GM21381 (cell line): ENCODE data around the gene SH2D7.

Source experiments
- ATAC-seq: cut with Tn5 transposase; IDR thresholded peaks from one replicate; pipeline ENCODE4 v1.9.1; 2021; ENCODE audit warnings: mild to moderate bottlenecking, moderate library complexity; ENCODE audit not compliant: unreplicated experiment

SH2D7 gene

DNA sequence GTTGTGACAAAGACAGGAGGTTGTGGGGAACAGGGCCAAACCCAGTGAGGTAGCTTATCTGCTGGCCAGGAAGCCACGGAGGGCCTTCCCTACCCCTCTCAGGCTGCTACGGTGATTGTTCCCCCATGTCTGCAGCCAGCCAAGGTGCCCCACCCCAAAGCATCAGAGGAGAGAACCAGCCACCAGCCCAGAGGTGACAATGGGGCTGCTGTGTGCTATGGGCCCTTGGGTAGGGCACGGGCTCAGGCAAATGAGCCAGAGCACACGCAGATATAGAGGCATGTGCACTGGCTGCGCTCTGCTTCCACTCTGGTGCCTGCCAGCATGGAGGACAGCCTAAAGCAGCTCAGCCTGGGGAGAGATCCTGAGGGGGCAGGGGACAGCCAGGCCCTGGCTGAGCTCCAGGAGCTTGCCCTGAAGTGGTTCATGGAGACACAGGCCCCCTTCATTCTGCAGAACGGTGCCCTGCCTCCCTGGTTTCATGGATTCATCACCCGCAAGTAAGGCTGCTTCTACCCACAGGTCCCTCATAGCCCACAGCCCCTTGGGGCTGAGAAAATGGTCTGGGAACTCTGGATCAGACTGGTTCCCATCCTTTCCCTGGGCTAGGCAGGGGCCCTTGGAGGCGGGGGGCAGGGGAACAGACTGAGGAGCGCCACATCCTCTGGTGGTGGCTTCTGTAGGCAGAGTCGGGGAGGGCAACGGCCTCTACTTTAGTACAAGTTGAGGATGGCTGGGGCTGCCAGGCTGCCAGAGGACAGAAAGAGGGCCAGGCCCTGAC is at the start of gene SH2D7:
TSS of gene SH2D7 (plus strand) at position 301 of the 781 bp plus-strand sequence. CDS start at position 325, 24 bp downstream.
- ATAC-seq, result no peak

DNA sequence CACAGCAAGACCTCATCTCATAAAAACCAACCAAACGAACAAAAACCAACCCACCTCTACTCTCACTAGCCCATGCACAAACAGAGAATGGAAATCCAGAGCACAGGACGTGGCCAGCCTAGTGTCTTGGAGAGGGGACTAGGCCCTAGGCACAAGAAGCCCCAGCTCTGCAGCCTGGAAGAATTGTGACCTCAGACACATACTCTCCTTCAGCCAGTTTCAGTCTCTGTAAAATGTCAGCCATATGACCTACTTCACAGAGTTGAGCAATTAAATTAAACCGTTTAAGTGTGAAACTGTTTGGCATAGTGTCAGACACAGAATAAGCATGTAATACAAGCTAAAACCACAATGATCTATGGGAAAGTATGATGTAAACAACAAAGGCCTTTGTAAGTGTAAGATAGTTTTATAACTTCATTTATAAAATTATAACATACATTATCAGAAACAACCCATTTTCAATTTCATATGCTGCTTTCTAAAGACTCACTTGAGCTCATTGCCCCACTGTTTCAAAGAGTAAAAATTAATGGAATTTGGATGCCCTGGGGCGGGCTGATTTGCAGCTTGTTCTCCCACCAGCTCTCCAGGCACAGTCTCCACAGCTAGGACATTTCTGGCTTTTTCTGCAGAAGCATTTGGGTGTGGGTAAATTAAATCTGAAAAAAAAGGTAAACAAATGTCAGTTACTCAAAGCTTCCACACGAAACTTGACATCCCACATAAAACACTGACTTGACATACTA is 47.8 kb upstream of the SH2D7 start:
- ATAC-seq, result no peak

DNA sequence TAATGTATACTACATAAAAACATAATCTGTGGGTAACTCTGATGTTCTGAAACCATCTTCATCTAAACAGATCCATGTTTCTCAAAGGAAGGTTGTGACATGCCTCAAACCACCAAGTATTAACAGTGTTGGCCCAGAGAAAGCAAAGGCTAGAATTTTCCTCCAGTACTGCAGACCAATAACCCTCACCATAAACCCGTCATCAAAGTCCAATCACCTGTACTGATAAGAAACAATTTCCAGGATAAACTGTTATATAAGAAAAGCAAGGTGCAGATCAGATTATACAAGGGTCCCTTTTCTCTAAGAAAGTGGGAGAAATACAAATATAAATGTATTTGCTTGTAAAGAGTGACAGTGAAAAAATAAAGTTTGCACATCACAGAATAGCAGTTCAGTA is 47.2 kb upstream of the SH2D7 start:
- ATAC-seq, result no peak

DNA sequence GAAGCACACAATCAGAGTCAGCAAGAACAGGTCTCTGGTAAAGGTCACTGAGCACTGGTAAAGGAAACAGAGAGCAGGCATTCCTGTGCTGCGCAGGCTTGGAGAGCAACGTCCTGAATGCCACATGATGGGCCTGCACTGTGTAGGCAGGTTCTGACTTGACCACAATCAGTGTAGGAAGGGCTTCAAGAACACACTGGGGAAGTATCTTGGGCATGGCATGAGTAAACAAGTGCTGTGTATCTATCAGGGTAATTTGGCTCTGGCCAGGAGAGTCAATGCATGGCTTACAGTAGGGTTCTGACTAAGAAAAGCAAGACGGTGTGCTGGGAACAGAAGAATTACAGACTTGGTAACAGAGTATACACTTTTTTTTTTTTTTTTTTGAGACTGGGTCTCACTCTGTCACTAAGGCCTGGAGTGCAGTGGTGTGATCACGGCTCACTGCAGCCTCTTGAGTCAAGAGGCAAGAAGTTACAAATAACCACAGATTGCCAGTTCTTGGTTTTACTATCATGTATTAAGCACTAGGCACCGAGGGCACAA is 45.5 kb upstream of the SH2D7 start:
- ATAC-seq, result no peak

DNA sequence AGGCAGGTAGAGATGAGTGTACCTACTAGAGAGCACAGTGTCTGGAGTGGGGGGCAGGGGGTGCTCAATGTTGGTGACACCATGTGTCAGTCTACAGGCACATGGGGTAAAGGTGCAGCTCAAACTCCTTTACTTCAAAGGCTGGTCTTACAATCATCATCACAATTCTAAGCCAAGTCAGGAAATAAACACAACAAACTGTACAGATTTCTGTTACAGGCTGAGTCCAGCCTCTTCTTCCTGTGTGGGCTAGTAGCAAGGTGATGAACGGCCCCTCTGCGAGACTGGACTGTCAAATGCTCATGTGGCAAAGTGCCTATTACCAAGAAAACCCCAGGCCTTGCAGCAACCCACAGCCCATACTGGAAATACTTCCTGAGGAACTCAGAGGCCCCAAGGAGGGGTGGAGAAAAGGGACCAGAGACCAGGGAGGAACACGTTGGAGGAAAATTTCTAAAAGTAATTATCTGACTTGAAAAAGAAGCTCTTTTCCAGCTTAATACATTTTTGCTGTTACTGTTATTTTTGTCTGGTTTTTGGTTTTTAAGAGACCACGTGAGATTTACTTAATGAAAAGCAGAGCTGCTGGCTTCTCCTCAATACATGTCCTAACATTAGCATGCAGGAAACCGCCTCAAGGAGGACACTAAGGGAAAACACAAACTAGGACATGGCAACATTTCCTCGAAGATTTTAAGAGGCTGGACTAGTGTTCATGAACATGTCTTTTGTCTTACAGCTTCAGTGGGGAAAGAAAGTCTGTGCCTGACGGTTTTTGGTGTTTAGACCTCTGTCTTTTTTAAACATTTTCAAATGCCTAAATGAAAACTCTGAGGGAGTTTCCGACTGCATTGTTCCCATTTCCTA is 44.4 kb upstream of the SH2D7 start:
- no peak for ATAC-seq

DNA sequence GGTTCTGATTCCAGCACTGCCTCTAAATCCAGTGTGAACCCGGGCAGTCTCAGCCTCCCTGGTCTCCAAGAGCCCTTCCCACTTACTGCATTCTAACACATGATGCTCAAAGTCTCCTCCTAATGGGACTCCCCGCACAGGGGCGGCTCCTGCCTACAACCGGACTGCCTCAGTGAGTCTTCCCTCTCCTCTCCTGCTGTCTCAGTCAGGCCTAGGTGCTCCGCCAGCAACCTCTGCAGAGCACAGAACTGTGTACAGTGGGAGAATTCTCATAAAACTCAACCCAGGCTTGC is 43.8 kb upstream of the SH2D7 start:
- ATAC-seq, result no peak

DNA sequence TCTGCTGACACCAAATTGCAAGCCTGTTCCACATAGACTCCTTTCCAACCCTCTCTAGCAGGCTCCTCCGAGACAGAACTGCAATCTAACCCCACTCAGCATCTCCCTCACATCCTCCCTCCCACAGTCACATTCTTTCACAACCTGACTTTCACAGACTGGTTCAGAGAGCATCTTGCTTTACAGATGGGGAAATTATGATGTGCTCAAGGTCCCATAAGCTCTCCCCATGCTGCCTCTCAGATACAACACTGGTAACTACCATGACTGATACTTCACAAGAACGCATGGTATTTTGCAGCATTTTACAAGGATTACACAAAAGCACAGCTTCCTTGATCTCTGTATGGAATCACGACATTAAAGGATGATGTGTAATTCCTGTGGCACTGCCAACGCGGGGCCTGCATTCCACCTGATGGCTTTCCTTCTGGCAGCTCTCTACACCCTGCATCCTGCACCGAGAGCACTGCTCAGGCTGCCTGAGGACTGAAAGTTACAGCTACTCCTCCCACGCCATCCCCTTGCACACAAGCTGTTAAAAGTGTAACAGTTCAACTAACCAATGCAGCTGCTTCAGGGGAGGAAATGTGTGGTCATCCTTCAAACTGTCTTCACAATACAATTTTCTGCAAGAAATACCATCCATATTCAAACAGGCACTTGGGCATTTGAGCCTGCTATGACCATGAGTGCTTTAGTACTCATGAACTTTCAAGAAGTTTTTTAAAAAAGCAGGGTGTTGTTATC is 42.5 kb upstream of the SH2D7 start:
- ATAC-seq, result peak; percentile 78

DNA sequence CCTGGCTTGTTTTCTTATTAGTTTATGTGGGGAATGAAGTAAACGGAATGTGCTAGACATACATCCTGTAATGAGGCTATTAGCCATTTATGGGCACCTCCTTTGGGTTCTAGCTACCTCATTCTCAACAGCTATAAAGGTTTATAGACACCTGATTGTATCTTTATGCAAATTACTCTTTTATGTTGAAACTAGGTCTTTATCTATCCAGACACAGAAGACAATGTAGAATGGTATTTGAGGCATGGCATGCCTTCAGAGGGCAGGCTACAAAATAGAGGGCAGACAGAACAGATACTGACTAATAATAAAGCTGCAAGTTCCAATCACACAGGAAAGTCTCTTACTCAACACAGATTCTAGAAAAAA is 41.9 kb upstream of the SH2D7 start:
- peak; percentile 36 for ATAC-seq

DNA sequence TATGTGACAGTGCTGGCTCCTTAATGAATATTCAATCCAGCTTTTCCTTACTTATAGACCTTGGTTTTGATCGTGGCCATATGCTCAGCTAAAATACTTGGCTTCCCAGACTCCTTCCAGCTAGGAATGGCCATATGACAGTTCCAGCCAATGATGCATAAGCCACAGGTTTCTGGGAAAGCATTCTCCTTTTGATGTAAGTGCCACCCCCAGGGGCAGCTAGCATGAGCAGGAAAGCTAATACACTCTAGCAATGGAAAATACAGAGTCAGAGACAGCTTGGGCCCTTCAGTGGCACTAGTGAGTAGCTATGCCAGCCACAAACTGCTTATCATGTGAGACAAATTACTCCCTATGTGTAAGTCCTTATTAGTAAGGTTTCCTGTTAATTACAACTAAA is 41.5 kb upstream of the SH2D7 start:
- ATAC-seq, result no peak

DNA sequence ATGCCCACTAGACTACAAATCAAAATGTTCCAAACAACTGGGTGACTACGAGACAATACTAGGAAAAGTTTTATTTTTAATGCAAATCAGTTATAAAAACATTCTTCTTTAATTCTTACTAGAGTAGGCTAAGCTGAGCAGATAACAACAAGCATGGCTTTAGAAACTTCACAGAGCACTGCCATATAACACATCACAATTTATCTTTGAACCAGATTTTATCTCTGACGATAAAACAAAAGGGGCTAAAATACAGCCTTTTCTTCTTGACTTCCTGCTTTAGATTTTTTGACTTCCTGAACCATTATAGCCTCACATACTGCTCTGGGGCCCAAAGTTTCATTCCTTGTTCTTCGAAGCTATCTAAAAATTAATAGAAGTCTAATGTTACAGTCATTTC is 40.8 kb upstream of the SH2D7 start:
- ATAC-seq, result no peak

DNA sequence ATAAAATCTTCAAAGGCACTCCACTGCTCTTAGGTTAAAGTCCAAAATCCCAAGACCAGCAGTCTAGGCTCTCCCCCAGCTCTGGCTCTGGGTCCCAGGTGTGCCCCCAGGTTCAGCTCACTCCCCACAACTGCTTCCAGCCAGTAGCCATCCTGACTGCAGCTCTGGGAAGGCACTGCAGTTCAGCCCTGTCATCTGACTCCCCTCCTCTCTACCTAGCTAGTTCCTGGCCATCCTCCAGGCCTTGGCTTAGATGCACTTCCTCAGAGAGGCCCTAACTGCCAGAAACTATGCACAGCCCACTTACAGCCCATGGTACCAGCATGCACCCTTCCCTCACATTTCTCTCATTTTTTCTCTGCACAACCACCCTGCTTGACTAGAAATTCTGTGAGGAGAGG is 40.4 kb upstream of the SH2D7 start:
- ATAC-seq, result no peak

DNA sequence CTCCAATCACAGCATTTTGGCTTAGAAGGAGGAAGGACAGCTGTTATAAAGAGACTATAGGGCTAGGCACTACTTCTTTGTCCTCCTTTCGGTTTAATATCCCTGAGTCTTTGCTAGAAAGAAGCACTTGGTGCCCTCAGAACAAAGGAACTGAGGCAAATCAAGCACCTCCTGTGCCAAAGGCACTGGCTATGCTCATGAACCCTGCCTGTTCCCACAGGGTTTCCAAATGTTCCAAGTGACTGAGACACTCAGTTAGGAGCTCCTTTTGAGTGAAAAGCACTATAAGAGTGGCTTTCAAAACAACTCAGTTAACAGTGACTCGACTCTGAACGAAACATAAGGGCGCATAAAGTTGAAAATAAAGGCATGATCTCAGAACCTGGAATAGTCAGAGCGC is 39.8 kb upstream of the SH2D7 start:
- ATAC-seq, result no peak

DNA sequence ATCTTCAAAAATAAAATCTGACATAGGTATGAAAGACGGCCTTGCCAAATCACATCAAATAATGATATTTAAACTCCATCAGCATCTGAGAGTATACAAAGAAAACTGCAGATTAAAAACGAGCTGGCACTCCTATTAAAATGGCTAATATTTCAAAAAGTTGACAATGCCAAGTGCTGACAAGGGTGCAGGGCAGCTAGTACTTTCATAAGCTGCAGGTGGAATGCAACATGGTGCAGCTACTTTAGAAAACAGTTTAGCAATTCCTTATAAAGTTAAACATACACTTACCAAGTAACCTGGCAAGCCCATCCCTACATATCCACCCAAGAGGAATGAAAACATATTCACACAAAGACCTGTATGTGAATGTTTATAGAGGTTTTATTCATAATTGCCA is 37.8 kb upstream of the SH2D7 start:
- no peak for ATAC-seq

DNA sequence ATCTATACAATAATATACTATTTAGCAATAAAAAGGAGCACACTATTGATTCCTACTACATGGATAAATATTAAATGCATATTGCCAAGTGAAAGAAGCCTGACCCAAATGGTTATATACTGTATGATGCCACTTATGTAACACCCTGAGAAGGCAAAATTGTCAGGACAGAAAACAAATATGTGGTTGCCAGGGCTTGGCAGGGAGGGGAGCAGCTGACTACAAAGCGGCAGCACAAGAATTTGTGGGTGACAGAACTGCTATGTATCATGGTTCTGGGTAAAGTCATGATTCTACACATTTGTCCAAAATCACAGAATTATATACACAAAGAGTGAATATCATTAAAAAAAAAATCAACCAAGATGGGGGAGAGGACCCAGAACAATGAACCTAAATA is 37.4 kb upstream of the SH2D7 start:
- no peak for ATAC-seq

DNA sequence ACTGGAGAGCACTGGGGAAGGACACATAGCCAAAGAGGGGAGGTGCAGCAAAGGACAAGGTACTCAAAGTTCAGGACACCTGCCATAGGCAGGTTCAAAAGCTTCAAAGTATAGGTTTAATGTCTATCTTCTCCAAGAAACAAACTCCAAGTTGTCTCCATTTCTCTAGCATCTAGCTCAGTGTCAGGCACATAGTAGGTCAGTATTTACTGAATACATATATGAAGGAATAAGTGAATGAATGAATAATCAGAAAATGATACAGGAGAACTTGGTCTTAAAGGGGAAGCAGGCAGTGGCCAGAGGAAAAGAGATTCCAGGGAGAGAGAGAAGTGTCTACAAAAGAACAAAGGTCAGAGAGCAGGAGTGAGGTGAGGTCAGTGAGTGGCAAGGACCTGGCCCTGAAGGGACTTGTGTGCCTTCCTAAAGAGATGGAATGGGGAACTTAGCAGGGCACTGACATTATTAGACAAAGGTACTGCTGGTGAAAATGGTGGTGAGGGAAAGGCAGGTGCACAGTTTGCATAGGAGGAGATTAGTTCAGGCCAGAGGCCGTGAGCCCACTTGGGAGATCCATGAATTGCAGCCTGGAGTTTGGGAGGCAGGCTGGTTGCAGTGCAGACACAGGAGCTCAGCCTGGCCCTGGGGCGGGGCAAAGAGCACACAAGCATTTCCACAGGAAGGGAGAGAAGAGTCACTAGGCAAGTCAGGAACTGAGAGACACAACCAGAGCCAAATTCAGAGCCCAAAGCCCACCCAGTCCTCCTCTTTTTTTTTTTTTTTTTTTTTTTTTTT is 36.2 kb upstream of the SH2D7 start:
- ATAC-seq, result no peak

DNA sequence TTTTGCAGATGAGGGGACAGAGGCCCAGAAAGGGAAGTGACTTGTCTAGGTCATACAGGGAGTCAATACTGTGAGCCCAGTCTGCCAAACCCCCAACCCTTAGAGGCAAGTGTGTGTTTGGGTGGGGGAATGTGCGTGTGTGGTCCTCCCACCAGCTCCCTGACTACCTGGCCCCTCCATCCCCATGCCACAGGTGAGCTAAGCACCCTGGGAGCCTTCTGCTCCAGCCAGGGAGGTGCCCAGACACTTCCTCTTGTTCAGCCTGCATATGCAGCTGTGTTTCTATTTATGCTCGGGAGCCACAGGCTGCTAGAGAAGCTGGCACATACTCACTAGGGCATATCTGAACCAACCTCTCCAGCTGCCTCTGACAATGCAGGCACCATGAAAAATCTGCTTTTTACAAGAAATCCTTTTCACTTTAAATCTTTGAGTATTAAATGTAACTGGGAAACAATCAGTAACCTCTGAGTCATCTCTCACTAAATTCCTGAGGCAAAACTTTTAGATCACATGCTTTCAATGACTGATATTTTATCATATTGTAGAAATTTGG is 35.6 kb upstream of the SH2D7 start:
- ATAC-seq, result no peak

DNA sequence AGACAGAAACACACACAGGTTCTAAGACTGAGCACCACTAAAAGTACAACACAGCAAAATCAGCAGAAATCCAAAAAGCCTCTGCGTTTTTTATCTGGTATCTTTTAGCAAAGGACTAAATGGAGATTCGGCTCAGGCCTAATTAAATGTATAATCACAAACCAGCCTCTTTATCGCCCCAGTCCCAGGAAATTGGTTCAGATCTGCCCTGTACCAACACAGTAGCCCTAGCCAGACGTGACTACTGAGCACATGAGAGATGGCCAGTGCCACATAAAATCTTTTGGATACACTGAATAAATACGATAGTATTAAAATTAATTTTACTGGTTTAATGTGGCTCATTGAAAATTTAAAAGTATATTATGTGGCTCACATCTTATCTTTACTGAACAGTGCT is 34.6 kb upstream of the SH2D7 start:
- ATAC-seq, result no peak

DNA sequence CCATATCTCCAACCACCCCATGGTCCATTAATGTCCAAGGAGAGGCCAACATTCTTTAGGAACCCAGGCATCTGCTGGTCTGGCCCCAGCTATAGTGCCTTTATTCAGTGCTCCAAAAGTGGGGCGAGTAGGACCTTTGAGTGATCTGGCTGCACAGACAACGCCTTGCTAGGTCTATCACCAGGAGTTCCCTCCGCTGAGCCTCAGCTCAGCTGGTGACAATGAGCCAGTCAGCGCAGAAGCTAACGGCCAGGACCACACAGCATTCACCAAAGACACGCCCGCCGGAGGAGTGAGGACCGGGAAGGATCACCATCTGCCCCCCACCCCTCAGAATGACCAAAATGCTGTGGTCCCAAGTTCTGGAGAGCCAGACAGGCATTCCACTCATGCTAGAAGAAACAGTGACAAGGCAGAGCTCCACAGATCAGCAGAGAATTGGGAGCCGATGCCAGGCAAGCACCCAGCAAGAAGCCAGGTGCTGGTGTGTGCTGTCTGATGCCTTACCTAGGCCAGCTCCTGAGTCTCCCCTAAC is 33.9 kb upstream of the SH2D7 start:
- no peak for ATAC-seq

DNA sequence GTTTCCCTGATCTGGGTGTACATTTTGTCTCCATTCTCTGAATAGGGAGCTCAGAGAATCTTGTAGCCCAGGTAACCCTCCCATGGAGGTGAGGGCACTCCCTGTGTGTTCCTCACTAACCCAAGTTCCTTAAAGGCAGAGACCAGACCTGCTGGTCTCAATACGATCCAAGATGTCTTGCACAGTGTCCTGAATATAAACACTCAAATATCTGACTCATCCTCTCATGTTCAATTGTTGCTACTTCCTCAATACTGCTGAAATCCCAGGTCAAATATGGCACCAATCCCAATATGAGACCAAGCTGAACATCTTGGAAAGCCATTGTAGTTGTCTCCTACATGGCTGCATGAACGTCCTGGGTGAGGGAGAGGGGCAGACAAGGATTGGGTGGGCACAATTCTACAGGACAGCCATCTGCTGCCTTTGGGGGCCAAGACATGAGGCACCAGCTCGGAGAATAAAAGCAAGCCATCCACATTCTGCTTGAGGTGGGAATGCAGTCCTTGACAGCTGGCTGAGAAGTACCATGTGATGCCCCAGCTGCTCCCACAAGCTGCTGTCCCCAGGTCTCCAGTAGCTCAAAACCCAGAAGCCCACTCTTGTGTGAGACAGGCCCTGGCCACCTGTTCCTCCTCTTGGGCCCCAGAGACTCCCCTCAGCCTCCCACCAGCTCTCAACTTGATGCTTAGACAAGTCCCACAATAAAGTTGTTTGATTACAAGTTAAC is 33.1 kb upstream of the SH2D7 start:
- no peak for ATAC-seq
